OCI-LY3 (cell line): ENCODE results near the gene AIDA.
A peak's percentile ranks its signal among the peaks of the same experiment; 100 is the strongest.

ENCODE experiments used
- H2AFZ ChIP-seq: fragments of 200-600, 300-600 bp; shearing (Covaris generic); 2 replicates; pipeline ENCODE4 v1.6.0; 2014; ENCODE audit warnings: antibody characterized with exemption, low read depth, low read length
- H3K27ac ChIP-seq: fragments of 200-600, 300-600 bp; sonication (generic); 2 replicates; pipeline ENCODE4 v1.5.1; 2014; ENCODE audit warnings: mild to moderate bottlenecking, low read length, moderate library complexity, mixed read lengths
- H3K27me3 ChIP-seq: fragments of 200-600, 300-600 bp; sonication (generic); 2 replicates; pipeline ENCODE4 v1.6.1; 2014; ENCODE audit warnings: low read depth, low read length, mixed read lengths
- H3K36me3 ChIP-seq: fragments of 200-600, 300-600 bp; sonication (generic); replicated peaks from 2 replicates; pipeline ENCODE3; 2014; ENCODE audit warnings: low read depth, low read length, mixed read lengths
- H3K4me1 ChIP-seq: fragments of 300-600, 200-600 bp; sonication (generic); 2 replicates; pipeline ENCODE4 v1.6.1; 2014; ENCODE audit warnings: low read length, mixed read lengths
- H3K4me2 ChIP-seq: fragments of 200-600, 300-600 bp; sonication (generic); 2 replicates; pipeline ENCODE4 v1.6.1; 2014; ENCODE audit warnings: low read length, mixed read lengths
- H3K4me3 ChIP-seq: fragments of 300-600, 200-600 bp; sonication (generic); 2 replicates; pipeline ENCODE4 v1.5.1; 2014; ENCODE audit warnings: antibody characterized with exemption, mild to moderate bottlenecking, low read length, moderate library complexity
- H3K79me2 ChIP-seq: fragments of 300-600, 200-600 bp; shearing (Covaris generic); 2 replicates; pipeline ENCODE4 v1.6.1; 2014; ENCODE audit warnings: mild to moderate bottlenecking, low read length, mixed read lengths
- H3K9ac ChIP-seq: fragments of 300-600, 200-600 bp; shearing (Covaris generic); 2 replicates; pipeline ENCODE4 v1.6.0; 2014; ENCODE audit warnings: mild to moderate bottlenecking, low read length, moderate library complexity
- H3K9me3 ChIP-seq: fragments of 200-600, 300-600 bp; shearing (Covaris generic); 2 replicates; pipeline ENCODE4 v1.6.1; 2014; ENCODE audit warnings: low read length, mixed read lengths; ENCODE audit not compliant: insufficient read depth
- H4K20me1 ChIP-seq: fragments of 200-600, 300-600 bp; sonication (generic); 2 replicates; pipeline ENCODE4 v1.6.1; 2016; ENCODE audit warnings: low read length, mixed read lengths; ENCODE audit not compliant: insufficient read depth
- CTCF ChIP-seq: fragments of 200-600, 300-600 bp; sonication (generic); IDR thresholded peaks from 2 replicates; pipeline ENCODE4 v1.5.1; 2014; ENCODE audit warnings: antibody characterized with exemption, low read length, low read depth
- EZH2phosphoT487 ChIP-seq: fragments of 200-600 bp; shearing (Covaris generic); IDR thresholded peaks from 2 replicates; pipeline ENCODE4 v1.6.1; 2018; ENCODE audit warnings: antibody characterized with exemption, mixed run types, low read depth

The AIDA gene

DNA sequence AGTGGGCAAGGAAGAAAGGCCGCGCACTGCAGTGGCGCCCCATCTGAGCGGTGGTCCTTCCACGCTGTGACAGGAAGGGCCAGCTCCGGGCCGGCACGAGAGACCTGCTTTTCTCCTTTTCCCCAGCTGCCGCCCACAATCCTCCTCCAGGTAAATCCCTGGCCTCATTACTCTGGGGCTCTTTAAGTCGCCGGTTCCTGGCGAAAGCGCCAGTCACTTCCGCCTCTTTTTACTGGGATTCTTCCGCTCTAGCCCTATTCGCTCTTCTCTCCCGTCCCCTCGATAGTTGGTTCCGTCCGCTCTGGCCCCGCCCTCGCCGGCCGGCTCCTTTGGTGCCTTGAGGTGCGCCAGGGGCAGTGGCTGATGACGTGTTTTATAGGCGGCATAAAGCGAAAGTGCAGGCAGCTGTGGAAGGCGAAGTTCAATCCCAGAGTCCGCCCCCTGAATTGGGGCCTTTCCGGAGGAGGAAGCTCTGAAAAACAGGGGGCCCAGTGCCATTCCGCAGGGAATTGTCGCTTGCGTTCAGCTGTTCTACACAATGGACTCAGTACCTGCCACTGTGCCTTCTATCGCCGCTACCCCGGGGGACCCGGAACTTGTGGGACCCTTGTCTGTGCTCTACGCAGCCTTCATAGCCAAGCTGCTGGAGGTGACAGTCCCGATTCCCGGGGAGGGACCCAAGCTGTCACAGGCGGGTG is 68.2 kb downstream of the AIDA start:
- TF ChIP-seq EZH2phosphoT487 (no peak), CTCF (no peak)
- Histone ChIP-seq H3K27ac (peak overlapping the region; percentile 61), H3K36me3 (peaks cover 10% of the 10 kb centered on the region), H3K4me3 (peak overlapping the region; percentile 86), H3K9me3 (no peaks in the 10 kb centered on the region), H3K4me1 (peaks cover 14% of the 10 kb centered on the region), H3K4me2 (peak overlapping the region; percentile 91), H3K27me3 (no peaks in the 10 kb centered on the region), H4K20me1 (no peaks in the 10 kb centered on the region), H2AFZ (peak overlapping the region; percentile 66), H3K9ac (peak overlapping the region; percentile 78), H3K79me2 (peaks cover 15% of the 10 kb centered on the region)

DNA sequence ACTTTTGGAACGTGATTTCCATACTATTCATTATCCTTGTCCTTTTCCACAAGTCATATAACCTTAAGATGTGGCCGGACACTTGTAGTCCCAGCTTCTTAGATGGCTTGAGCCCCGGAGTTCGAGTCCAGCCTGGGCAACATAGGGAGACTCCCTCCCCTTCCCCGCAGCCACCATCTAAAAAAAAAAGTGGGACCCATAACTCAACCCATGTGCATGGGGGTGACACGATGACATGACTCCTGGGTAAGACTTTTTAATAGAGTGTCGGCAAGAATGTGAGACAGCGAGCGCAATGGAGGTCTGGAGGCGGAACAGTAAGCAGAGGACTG is 68.7 kb downstream of the AIDA start:
- Histone ChIP-seq H3K79me2 (peaks cover 15% of the 10 kb centered on the region), H3K4me2 (peak overlapping the region; percentile 73), H4K20me1 (no peaks in the 10 kb centered on the region), H3K9me3 (no peaks in the 10 kb centered on the region), H3K36me3 (peaks cover 11% of the 10 kb centered on the region), H3K9ac (peak overlapping the region; percentile 78), H2AFZ (peak overlapping the region; percentile 66), H3K4me3 (peak overlapping the region; percentile 86), H3K4me1 (peaks cover 14% of the 10 kb centered on the region), H3K27ac (peak overlapping the region; percentile 61), H3K27me3 (no peaks in the 10 kb centered on the region)
- TF ChIP-seq EZH2phosphoT487 (no peak), CTCF (no peak)

GRCh38 chr1:222642468-222642867 is 69.8 kb downstream of the AIDA start:
- H3K9me3 ChIP-seq, result no peaks in the 10 kb centered on the region
- H3K4me2 ChIP-seq, result no peak overlapping the region
- TF ChIP-seq EZH2phosphoT487, result no peak
- no peak for TF ChIP-seq CTCF
- no peaks in the 10 kb centered on the region for H4K20me1 ChIP-seq
- H3K27ac ChIP-seq, result no peak overlapping the region
- peaks cover 11% of the 10 kb centered on the region for H3K36me3 ChIP-seq
- no peak overlapping the region for H2AFZ ChIP-seq
- peaks cover 14% of the 10 kb centered on the region for H3K4me1 ChIP-seq
- no peak overlapping the region for H3K4me3 ChIP-seq
- H3K9ac ChIP-seq, result no peak overlapping the region
- H3K79me2 ChIP-seq, result peaks cover 15% of the 10 kb centered on the region
- no peaks in the 10 kb centered on the region for H3K27me3 ChIP-seq

GRCh38 chr1:222641269-222641948 is 70.9 kb downstream of the AIDA start:
- no peak overlapping the region for H3K27ac ChIP-seq
- peaks cover 14% of the 10 kb centered on the region for H3K36me3 ChIP-seq
- H3K27me3 ChIP-seq, result no peaks in the 10 kb centered on the region
- H3K4me3 ChIP-seq, result no peak overlapping the region
- H4K20me1 ChIP-seq, result no peaks in the 10 kb centered on the region
- TF ChIP-seq CTCF, result no peak
- no peak for TF ChIP-seq EZH2phosphoT487
- peaks cover 14% of the 10 kb centered on the region for H3K4me1 ChIP-seq
- no peak overlapping the region for H3K9ac ChIP-seq
- no peak overlapping the region for H2AFZ ChIP-seq
- H3K4me2 ChIP-seq, result no peak overlapping the region
- peaks cover 15% of the 10 kb centered on the region for H3K79me2 ChIP-seq
- no peaks in the 10 kb centered on the region for H3K9me3 ChIP-seq
